Measurements from ENCODE around the gene TEX52. TPM values are rescaled to one million over a fixed set of nuclear protein-coding genes. Genes with fewer than 3 reads are reported as not detected.

Gene TEX52
- total and polyA plus RNA-seq, 2 of the 13 experiments (the other 11 are each of a cell fraction or from before 2014, with no cell fraction given) = 0.05 TPM; not detected in 1

DNA sequence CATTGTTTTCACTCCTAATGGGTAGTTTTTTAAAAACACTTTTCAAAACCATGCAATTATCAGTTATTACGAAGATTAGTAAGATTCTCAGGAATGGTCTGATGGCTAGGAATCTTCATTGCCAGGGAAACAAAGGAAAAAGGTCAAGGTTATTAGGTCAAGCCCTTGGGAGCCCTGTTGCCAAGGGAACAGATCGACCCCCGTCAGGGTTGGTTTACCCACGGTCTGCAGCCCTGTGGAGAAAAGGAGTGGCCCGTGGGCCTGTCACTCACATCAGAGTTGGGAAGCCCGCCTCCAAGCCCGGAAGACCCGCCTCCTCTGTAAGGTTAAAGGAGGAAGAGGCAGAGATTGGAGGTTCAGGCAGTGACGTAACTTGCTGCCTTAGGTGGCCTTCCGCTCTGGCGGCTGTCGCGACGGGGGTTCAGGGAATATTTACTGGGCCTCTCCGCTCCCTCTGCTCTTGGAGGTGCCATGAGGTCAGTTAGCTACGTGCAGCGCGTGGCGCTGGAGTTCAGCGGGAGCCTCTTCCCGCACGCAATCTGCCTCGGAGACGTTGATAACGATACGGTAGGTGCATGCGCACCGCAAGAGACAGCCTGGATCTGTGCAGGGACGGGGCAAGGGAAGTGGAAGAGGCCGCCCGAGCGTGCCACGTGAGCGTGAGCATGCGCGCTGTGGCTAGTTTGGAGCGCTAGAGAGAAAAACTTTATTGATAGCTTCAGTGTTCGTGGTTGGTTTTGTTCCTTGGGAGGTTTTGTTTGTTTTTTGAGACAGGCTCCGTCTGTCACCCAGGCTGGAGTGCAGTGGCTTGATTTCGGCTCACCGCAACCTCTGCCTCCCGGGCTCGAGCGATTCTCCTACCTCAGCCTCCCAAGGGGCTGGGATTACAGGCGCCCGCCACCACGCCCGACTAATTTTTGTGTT is 44.3 kb downstream of the TEX52 start, which contains the start of gene ITFG2 (continued):
- TF ChIP-seq ZBTB40 (IDR thresholded peaks at IDR 0.05) (peak; percentile 100), ZBTB40 (CRISPR knock-in tag; IDR thresholded peaks at IDR 0.05) (peak; percentile 100), NFAT5 (CRISPR knock-in tag; IDR thresholded peaks at IDR 0.05) (peak; percentile 95), ZNF563 (CRISPR knock-in tag; IDR thresholded peaks at IDR 0.05) (peak; percentile 24; the same call in 1 of the 2 replicates), TIGD3 (CRISPR knock-in tag; IDR thresholded peaks at IDR 0.05; ENCODE audit: borderline replicate concordance) (peak; percentile 95), ESRRA (CRISPR knock-in tag; IDR thresholded peaks at IDR 0.05; ENCODE audit: low read depth) (peak; percentile 71; the same call in 1 of the 2 replicates), ZNF747 (CRISPR knock-in tag; IDR thresholded peaks at IDR 0.05; ENCODE audit: borderline replicate concordance) (0 out of 2 replicates have a peak, but pooled peaks have one; percentile 77), NR2F1 (CRISPR knock-in tag; IDR thresholded peaks at IDR 0.05) (peak; percentile 82 to 98), PPARG (CRISPR knock-in tag; conservative IDR thresholded peaks at IDR 0.05) (peak; percentile 20; the same call in 1 of the 2 replicates), SOX6 (IDR thresholded peaks at IDR 0.05) (no peak), SOX6 (CRISPR knock-in tag; IDR thresholded peaks at IDR 0.05) (peak; percentile 77), IRF2 (CRISPR knock-in tag; IDR thresholded peaks at IDR 0.05) (peak; percentile 93)

All from HepG2 (cell line).